MV-4-11 (cell line): ENCODE data around the gene DOCK2.

Experiments used
- DNase-seq: peaks from one replicate; lab custom pipeline; 2025; lab: John Stamatoyannopoulos, UW

Gene DOCK2

GRCh38 chr5:169688106-169688505 lies 51.0 kb downstream of the DOCK2 start:
- DNase-seq: no peak

- DNase-seq: no peak
These were observed 54.4 kb downstream of the DOCK2 start for GRCh38 chr5:169691471-169691870.

- DNase-seq: no peak
These were observed 57.1 kb downstream of the DOCK2 start for GRCh38 chr5:169694091-169694625.

- DNase-seq: no peak
These were observed 58.0 kb downstream of the DOCK2 start for GRCh38 chr5:169695025-169695625.

- DNase-seq: no peak
These were observed 58.9 kb downstream of the DOCK2 start for GRCh38 chr5:169695919-169696490.

GRCh38 chr5:169696621-169697510 lies 59.8 kb downstream of the DOCK2 start:
- DNase-seq: no peak

GRCh38 chr5:169697511-169697890 lies 60.4 kb downstream of the DOCK2 start:
- no peak for DNase-seq

- DNase-seq: no peak
These were observed 60.9 kb downstream of the DOCK2 start for GRCh38 chr5:169697976-169698375.

- DNase-seq: no peak
These were observed 63.5 kb downstream of the DOCK2 start for GRCh38 chr5:169700611-169701010.

GRCh38 chr5:169701910-169702451 lies 64.9 kb downstream of the DOCK2 start:
- DNase-seq: no peak

GRCh38 chr5:169702693-169703481 lies 65.8 kb downstream of the DOCK2 start:
- DNase-seq: no peak

GRCh38 chr5:169703813-169704212 lies 66.7 kb downstream of the DOCK2 start:
- no peak for DNase-seq

- no peak for DNase-seq
These were observed 68.2 kb downstream of the DOCK2 start for GRCh38 chr5:169705322-169705721.

GRCh38 chr5:169706071-169706470 lies 69.0 kb downstream of the DOCK2 start:
- no peak for DNase-seq

- DNase-seq: no peak
These were observed 69.8 kb downstream of the DOCK2 start for GRCh38 chr5:169706758-169707450.

GRCh38 chr5:169707686-169708085 lies 70.6 kb downstream of the DOCK2 start:
- DNase-seq: no peak

GRCh38 chr5:169710675-169711074 lies 73.6 kb downstream of the DOCK2 start:
- no peak for DNase-seq

GRCh38 chr5:169711551-169712225 lies 74.6 kb downstream of the DOCK2 start:
- DNase-seq: no peak

- DNase-seq: no peak
These were observed 75.4 kb downstream of the DOCK2 start for GRCh38 chr5:169712428-169712827.

- no peak for DNase-seq
These were observed 79.2 kb downstream of the DOCK2 start for GRCh38 chr5:169716287-169716686.

GRCh38 chr5:169717288-169717687 lies 80.2 kb downstream of the DOCK2 start:
- DNase-seq: peak; percentile 30
